HUES48 (cell line): ENCODE measurements around the gene SLC15A3.
"Not testable (repeated sequence)": the region's sequence is repeated elsewhere in the genome, so short reads cannot be mapped to it uniquely, and the experiment has no call there.

Experiments
- H3K27ac ChIP-seq: one replicate; pipeline ENCODE4 v1.7.0; 2013; ENCODE audit warnings: low read depth, low read length, inconsistent platforms
- H3K27me3 ChIP-seq: 2 replicates; pipeline ENCODE4 v1.6.1; 2013; ENCODE audit warnings: mild to moderate bottlenecking, low read length; ENCODE audit not compliant: control insufficient read depth, insufficient read depth
- H3K36me3 ChIP-seq: 2 replicates; pipeline ENCODE4 v1.6.1; 2013; ENCODE audit warnings: low read length; ENCODE audit not compliant: control insufficient read depth, insufficient read depth
- H3K4me1 ChIP-seq: 2 replicates; pipeline ENCODE4 v1.6.1; 2013; ENCODE audit warnings: mild to moderate bottlenecking, low read length; ENCODE audit not compliant: control insufficient read depth, insufficient read depth
- H3K4me3 ChIP-seq: 2 replicates; pipeline ENCODE4 v1.5.1; 2013; ENCODE audit warnings: mild to moderate bottlenecking, low read depth, low read length
- H3K9ac ChIP-seq: 2 replicates; pipeline ENCODE4 v1.6.1; 2013; ENCODE audit warnings: mild to moderate bottlenecking, low read depth, low read length, moderate library complexity
- H3K9me3 ChIP-seq: 2 replicates; pipeline ENCODE4 v1.6.1; 2013; ENCODE audit warnings: low read length; ENCODE audit not compliant: control insufficient read depth, insufficient read depth

Gene SLC15A3

GRCh38 chr11:60974726-60975125 lies 22.8 kb upstream of the SLC15A3 start:
- Histone ChIP-seq H3K27me3 (no peaks in the 10 kb centered on the region), H3K4me1 (no peaks in the 10 kb centered on the region), H3K9ac (no peak overlapping the region), H3K4me3 (no peak overlapping the region), H3K9me3 (no peaks in the 10 kb centered on the region), H3K36me3 (no peaks in the 10 kb centered on the region), H3K27ac (no peak overlapping the region)

GRCh38 chr11:60974316-60974715 lies 22.3 kb upstream of the SLC15A3 start:
- H3K4me1 ChIP-seq, H3K9ac ChIP-seq, H3K4me3 ChIP-seq, H3K27ac ChIP-seq, H3K9me3 ChIP-seq, H3K27me3 ChIP-seq, H3K36me3 ChIP-seq: not testable (repeated sequence)

GRCh38 chr11:60973699-60974098 lies 21.7 kb upstream of the SLC15A3 start:
- no peaks in the 10 kb centered on the region for H3K36me3 ChIP-seq
- H3K4me3 ChIP-seq: no peak overlapping the region
- H3K9me3 ChIP-seq: no peaks in the 10 kb centered on the region; the same call in 1 of the 2 replicates
- H3K4me1 ChIP-seq: no peaks in the 10 kb centered on the region
- no peaks in the 10 kb centered on the region for H3K27me3 ChIP-seq
- no peak overlapping the region for H3K27ac ChIP-seq
- no peak overlapping the region for H3K9ac ChIP-seq

- H3K4me1 ChIP-seq: no peaks in the 10 kb centered on the region
- H3K9me3 ChIP-seq: peaks cover 6% of the 10 kb centered on the region
- H3K27ac ChIP-seq: no peak overlapping the region
- H3K9ac ChIP-seq: no peak overlapping the region
- no peak overlapping the region for H3K4me3 ChIP-seq
- no peaks in the 10 kb centered on the region for H3K27me3 ChIP-seq
- H3K36me3 ChIP-seq: no peaks in the 10 kb centered on the region
These were observed 20.4 kb upstream of the SLC15A3 start for GRCh38 chr11:60972182-60973030.

GRCh38 chr11:60971520-60971919 lies 19.5 kb upstream of the SLC15A3 start, which contains the start of gene CD6:
Gene CD6 (plus strand): TSS chr11:60971680. CDS start chr11:60971866, 186 bp downstream.
- Histone ChIP-seq H3K27me3 (no peaks in the 10 kb centered on the region), H3K27ac (no peak within 1 kb of the TSS), H3K4me1 (no peaks in the 10 kb centered on the region)

GRCh38 chr11:60970890-60971289 lies 18.9 kb upstream of the SLC15A3 start:
- Histone ChIP-seq H3K4me3 (no peak overlapping the region), H3K27me3 (no peaks in the 10 kb centered on the region), H3K27ac (no peak overlapping the region), H3K9ac (no peak overlapping the region), H3K36me3 (no peaks in the 10 kb centered on the region), H3K9me3 (peaks cover 6% of the 10 kb centered on the region), H3K4me1 (no peaks in the 10 kb centered on the region)

More at GRCh38 chr11:60971520-60971919, 19.5 kb upstream of the SLC15A3 start, which contains the start of gene CD6:
- peaks cover 6% of the 10 kb centered on the region for H3K9me3 ChIP-seq
- H3K36me3 ChIP-seq: no peaks in the 10 kb centered on the region
- no peak within 1 kb of the TSS for H3K9ac ChIP-seq
- H3K4me3 ChIP-seq: no peak within 1 kb of the TSS

GRCh38 chr11:60970369-60970774 lies 18.4 kb upstream of the SLC15A3 start:
- no peak overlapping the region for H3K27ac ChIP-seq

GRCh38 chr11:60968223-60968622 lies 16.2 kb upstream of the SLC15A3 start:
- Histone ChIP-seq H3K4me3 (no peak overlapping the region), H3K27ac (no peak overlapping the region), H3K9ac (no peak overlapping the region), H3K4me1 (no peaks in the 10 kb centered on the region), H3K27me3 (no peaks in the 10 kb centered on the region), H3K9me3 (peaks cover 6% of the 10 kb centered on the region), H3K36me3 (no peaks in the 10 kb centered on the region)

More at GRCh38 chr11:60970369-60970774, 18.4 kb upstream of the SLC15A3 start:
- Histone ChIP-seq H3K4me3 (no peak overlapping the region), H3K27me3 (no peaks in the 10 kb centered on the region), H3K9me3 (peaks cover 6% of the 10 kb centered on the region), H3K9ac (no peak overlapping the region), H3K36me3 (no peaks in the 10 kb centered on the region), H3K4me1 (no peaks in the 10 kb centered on the region)

GRCh38 chr11:60966890-60967289 lies 14.9 kb upstream of the SLC15A3 start:
- H3K9me3 ChIP-seq: peaks cover 6% of the 10 kb centered on the region
- H3K9ac ChIP-seq: no peak overlapping the region
- H3K27me3 ChIP-seq: no peaks in the 10 kb centered on the region
- no peaks in the 10 kb centered on the region for H3K36me3 ChIP-seq
- H3K27ac ChIP-seq: no peak overlapping the region
- H3K4me3 ChIP-seq: no peak overlapping the region
- no peaks in the 10 kb centered on the region for H3K4me1 ChIP-seq

- no peak overlapping the region for H3K9ac ChIP-seq
- H3K27me3 ChIP-seq: no peaks in the 10 kb centered on the region
- H3K4me1 ChIP-seq: no peaks in the 10 kb centered on the region
- no peak overlapping the region for H3K27ac ChIP-seq
- no peaks in the 10 kb centered on the region for H3K36me3 ChIP-seq
- H3K9me3 ChIP-seq: peaks cover 6% of the 10 kb centered on the region
- no peak overlapping the region for H3K4me3 ChIP-seq
These were observed 12.8 kb upstream of the SLC15A3 start for GRCh38 chr11:60964801-60965200.

- Histone ChIP-seq H3K27me3 (no peaks in the 10 kb centered on the region), H3K4me1 (no peaks in the 10 kb centered on the region), H3K9me3 (no peaks in the 10 kb centered on the region), H3K36me3 (no peaks in the 10 kb centered on the region), H3K9ac (no peak overlapping the region), H3K27ac (no peak overlapping the region), H3K4me3 (no peak overlapping the region)
These were observed 8.4 kb upstream of the SLC15A3 start for GRCh38 chr11:60960405-60960804.
